Neural cell (in vitro differentiated cells): ENCODE data around the gene CD83. TPM values are rescaled to one million over a fixed set of nuclear protein-coding genes. Genes with fewer than 3 reads are reported as not detected.
"Not testable (repeated sequence)": the region's sequence is repeated elsewhere in the genome, so short reads cannot be mapped to it uniquely, and the experiment has no call there.

Experiments used
- H2AFZ ChIP-seq: fragments of 200-600, 300-800 bp; sonication (generic), shearing (Covaris generic); 2 replicates; pipeline ENCODE4 v1.6.0; 2014; ENCODE audit warnings: low read depth, mild to moderate bottlenecking, antibody characterized with exemption, low read length, moderate library complexity
- H3F3A ChIP-seq: fragments of 200-600 bp; shearing (Covaris generic); 2 replicates; pipeline ENCODE4 v1.6.1; 2016; ENCODE audit warnings: mild to moderate bottlenecking, moderate library complexity, mixed read lengths, antibody characterized with exemption, low read length; ENCODE audit not compliant: insufficient read depth, poor library complexity, severe bottlenecking
- H3K27ac ChIP-seq: fragments of 200-600, 300-800 bp; sonication (generic), shearing (Covaris generic); 2 replicates; pipeline ENCODE4 v1.5.1; 2014; ENCODE audit warnings: mild to moderate bottlenecking, low read length, moderate library complexity
- H3K27me3 ChIP-seq: fragments of 300-800, 200-600 bp; sonication (generic), shearing (Covaris generic); 2 replicates; pipeline ENCODE4 v1.6.0; 2014; ENCODE audit warnings: mild to moderate bottlenecking, low read depth, low read length, moderate library complexity; ENCODE audit not compliant: insufficient read depth
- H3K36me3 ChIP-seq: fragments of 300-800, 200-600 bp; sonication (generic), shearing (Covaris generic); 2 replicates; pipeline ENCODE4 v1.5.1; 2014; ENCODE audit warnings: mild to moderate bottlenecking, antibody characterized with exemption, low read length, moderate library complexity; ENCODE audit not compliant: insufficient read depth
- H3K4me2 ChIP-seq: fragments of 300-800, 200-600 bp; sonication (generic), shearing (Covaris generic); 2 replicates; pipeline ENCODE4 v1.6.0; 2014; ENCODE audit warnings: mild to moderate bottlenecking, low read length
- H3K4me3 ChIP-seq: fragments of 300-800, 200-600 bp; sonication (generic), shearing (Covaris generic); 2 replicates; pipeline ENCODE4 v1.5.1; 2014; ENCODE audit warnings: mild to moderate bottlenecking, low read length, moderate library complexity
- H3K79me2 ChIP-seq: fragments of 200-600 bp; shearing (Covaris generic); replicated peaks from 2 replicates; pipeline ENCODE4 v1.6.0; 2014; ENCODE audit warnings: mild to moderate bottlenecking, low read length, moderate library complexity; ENCODE audit not compliant: insufficient read depth
- H3K9ac ChIP-seq: fragments of 300-800, 200-600 bp; sonication (generic), shearing (Covaris generic); 2 replicates; pipeline ENCODE4 v1.6.1; 2016; ENCODE audit warnings: mild to moderate bottlenecking, low read length, mixed read lengths
- H3K9me2 ChIP-seq: fragments of 200-600 bp; shearing (Covaris generic); 2 replicates; pipeline ENCODE4 v1.6.1; 2016; ENCODE audit warnings: mild to moderate bottlenecking, low read length, mixed read lengths; ENCODE audit not compliant: insufficient read depth
- H3K9me3 ChIP-seq: fragments of 200-600, 300-800 bp; sonication (generic), shearing (Covaris generic); 2 replicates; pipeline ENCODE4 v1.6.1; 2016; ENCODE audit warnings: mild to moderate bottlenecking, mixed run types, low read length, moderate library complexity, mixed read lengths
- H4K20me1 ChIP-seq: fragments of 200-600 bp; shearing (Covaris generic); 2 replicates; pipeline ENCODE4 v1.6.1; 2016; ENCODE audit warnings: mild to moderate bottlenecking, mixed run types; ENCODE audit not compliant: insufficient read depth
- EP300 ChIP-seq: fragments of 450-650 bp; conservative IDR thresholded peaks from 2 replicates; pipeline ENCODE4 v1.6.1; 2014; ENCODE audit warnings: antibody characterized with exemption, mild to moderate bottlenecking, moderate library complexity; ENCODE audit not compliant: poor library complexity, severe bottlenecking
- EZH2 ChIP-seq: fragments of 200-600, 300-800 bp; shearing (Covaris generic), sonication (generic); IDR thresholded peaks from 2 replicates; pipeline ENCODE4 v1.6.1; 2014; ENCODE audit warnings: antibody characterized with exemption, low read length, borderline replicate concordance, mild to moderate bottlenecking; ENCODE audit not compliant: insufficient read depth, poor library complexity, severe bottlenecking
- MXI1 ChIP-seq: fragments of 450-650 bp; conservative IDR thresholded peaks from 2 replicates; pipeline ENCODE4 v1.6.1; 2014; ENCODE audit warnings: antibody characterized with exemption, mild to moderate bottlenecking; ENCODE audit not compliant: poor library complexity, severe bottlenecking
- POLR2AphosphoS5 ChIP-seq: IDR thresholded peaks from 2 replicates; pipeline ENCODE4 v1.6.1; 2012
- RAD21 ChIP-seq: fragments of 450-650 bp; conservative IDR thresholded peaks from 2 replicates; pipeline ENCODE4 v1.6.1; 2014; ENCODE audit warnings: antibody characterized with exemption, mild to moderate bottlenecking, moderate library complexity
- SMC3 ChIP-seq: fragments of 450-650 bp; conservative IDR thresholded peaks from 2 replicates; pipeline ENCODE4 v1.6.1; 2014; ENCODE audit warnings: antibody characterized with exemption, mild to moderate bottlenecking, moderate library complexity; ENCODE audit not compliant: poor library complexity
- TAF1 ChIP-seq: IDR thresholded peaks from 2 replicates; pipeline ENCODE4 v1.6.1; 2012; ENCODE audit warnings: low read depth
- polyA plus RNA-seq: library from polyadenylated mRNA; depleted of rRNA; stranded (reverse); fragments of >200 nt; gene quantifications from 2 replicates; pipeline ENCODE4 v1.2.3, GENCODE V29; 2014
- TF ChIP-seq, protein P1 (sequence below): IDR thresholded peaks from 2 replicates; pipeline ENCODE4 v1.6.1; 2012; ENCODE audit warnings: borderline replicate concordance
- TF ChIP-seq, protein P2 (sequence below): fragments of 450-650 bp; IDR thresholded peaks from 2 replicates; pipeline ENCODE4 v1.5.1; 2014; ENCODE audit warnings: antibody characterized with exemption, mild to moderate bottlenecking, moderate library complexity; ENCODE audit not compliant: poor library complexity, severe bottlenecking

CD83 gene
- polyA plus RNA-seq, 1 donor from 2014 or later: 17.0 TPM

DNA sequence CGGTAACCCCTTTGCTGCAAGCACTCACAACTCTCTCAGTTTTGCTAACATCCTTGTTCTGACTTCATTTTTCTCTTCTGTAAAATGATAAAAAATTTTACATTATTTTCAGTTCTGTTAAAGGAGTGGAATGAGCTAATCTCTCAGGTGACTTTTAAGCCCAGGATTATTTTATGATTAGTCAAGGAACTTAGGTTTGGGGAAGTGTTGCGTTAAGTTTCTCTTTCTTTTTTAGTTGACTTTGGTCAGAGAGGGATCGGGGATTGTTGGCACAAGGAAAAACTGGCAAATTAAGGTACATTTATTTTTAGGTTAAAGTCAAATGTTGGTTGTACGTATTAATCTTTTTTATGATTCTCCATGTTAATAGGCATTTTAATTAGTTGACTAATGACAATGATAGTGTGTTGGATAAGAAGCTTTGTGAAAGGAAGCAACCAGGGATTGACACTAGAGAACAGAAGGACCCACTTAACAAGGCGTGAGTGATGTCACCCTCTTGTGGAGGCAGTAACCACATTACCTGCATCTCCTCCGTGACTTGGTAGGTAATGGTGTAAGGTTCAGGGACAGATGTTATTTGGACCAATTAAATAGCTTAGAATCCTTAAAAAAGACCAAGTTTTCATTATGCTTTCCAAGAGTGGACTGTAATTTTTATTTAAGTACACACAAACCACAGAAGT is 31.6 kb downstream of the CD83 start:
- H3K79me2 ChIP-seq: no peaks in the 10 kb centered on the region
- H3K9me2 ChIP-seq: no peaks in the 10 kb centered on the region
- no peak overlapping the region for H3K4me3 ChIP-seq
- H3K27ac ChIP-seq: no peak overlapping the region
- H3K36me3 ChIP-seq: no peaks in the 10 kb centered on the region
- no peak overlapping the region for H3K4me2 ChIP-seq
- H4K20me1 ChIP-seq: no peaks in the 10 kb centered on the region
- no peaks in the 10 kb centered on the region for H3K9me3 ChIP-seq
- TF ChIP-seq, protein P1, sequence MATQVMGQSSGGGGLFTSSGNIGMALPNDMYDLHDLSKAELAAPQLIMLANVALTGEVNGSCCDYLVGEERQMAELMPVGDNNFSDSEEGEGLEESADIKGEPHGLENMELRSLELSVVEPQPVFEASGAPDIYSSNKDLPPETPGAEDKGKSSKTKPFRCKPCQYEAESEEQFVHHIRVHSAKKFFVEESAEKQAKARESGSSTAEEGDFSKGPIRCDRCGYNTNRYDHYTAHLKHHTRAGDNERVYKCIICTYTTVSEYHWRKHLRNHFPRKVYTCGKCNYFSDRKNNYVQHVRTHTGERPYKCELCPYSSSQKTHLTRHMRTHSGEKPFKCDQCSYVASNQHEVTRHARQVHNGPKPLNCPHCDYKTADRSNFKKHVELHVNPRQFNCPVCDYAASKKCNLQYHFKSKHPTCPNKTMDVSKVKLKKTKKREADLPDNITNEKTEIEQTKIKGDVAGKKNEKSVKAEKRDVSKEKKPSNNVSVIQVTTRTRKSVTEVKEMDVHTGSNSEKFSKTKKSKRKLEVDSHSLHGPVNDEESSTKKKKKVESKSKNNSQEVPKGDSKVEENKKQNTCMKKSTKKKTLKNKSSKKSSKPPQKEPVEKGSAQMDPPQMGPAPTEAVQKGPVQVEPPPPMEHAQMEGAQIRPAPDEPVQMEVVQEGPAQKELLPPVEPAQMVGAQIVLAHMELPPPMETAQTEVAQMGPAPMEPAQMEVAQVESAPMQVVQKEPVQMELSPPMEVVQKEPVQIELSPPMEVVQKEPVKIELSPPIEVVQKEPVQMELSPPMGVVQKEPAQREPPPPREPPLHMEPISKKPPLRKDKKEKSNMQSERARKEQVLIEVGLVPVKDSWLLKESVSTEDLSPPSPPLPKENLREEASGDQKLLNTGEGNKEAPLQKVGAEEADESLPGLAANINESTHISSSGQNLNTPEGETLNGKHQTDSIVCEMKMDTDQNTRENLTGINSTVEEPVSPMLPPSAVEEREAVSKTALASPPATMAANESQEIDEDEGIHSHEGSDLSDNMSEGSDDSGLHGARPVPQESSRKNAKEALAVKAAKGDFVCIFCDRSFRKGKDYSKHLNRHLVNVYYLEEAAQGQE: no peak
- no peak for TF ChIP-seq RAD21
- no peak for TF ChIP-seq EP300
- TF ChIP-seq POLR2AphosphoS5: no peak
- TF ChIP-seq EZH2: no peak
- no peak for TF ChIP-seq SMC3
- TF ChIP-seq MXI1: no peak
- TF ChIP-seq TAF1: no peak
- TF ChIP-seq, protein P2, sequence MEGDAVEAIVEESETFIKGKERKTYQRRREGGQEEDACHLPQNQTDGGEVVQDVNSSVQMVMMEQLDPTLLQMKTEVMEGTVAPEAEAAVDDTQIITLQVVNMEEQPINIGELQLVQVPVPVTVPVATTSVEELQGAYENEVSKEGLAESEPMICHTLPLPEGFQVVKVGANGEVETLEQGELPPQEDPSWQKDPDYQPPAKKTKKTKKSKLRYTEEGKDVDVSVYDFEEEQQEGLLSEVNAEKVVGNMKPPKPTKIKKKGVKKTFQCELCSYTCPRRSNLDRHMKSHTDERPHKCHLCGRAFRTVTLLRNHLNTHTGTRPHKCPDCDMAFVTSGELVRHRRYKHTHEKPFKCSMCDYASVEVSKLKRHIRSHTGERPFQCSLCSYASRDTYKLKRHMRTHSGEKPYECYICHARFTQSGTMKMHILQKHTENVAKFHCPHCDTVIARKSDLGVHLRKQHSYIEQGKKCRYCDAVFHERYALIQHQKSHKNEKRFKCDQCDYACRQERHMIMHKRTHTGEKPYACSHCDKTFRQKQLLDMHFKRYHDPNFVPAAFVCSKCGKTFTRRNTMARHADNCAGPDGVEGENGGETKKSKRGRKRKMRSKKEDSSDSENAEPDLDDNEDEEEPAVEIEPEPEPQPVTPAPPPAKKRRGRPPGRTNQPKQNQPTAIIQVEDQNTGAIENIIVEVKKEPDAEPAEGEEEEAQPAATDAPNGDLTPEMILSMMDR: no peak
- no peak overlapping the region for H3K9ac ChIP-seq
- no peaks in the 10 kb centered on the region for H3F3A ChIP-seq
- no peaks in the 10 kb centered on the region for H3K27me3 ChIP-seq
- H2AFZ ChIP-seq: no peak overlapping the region

DNA sequence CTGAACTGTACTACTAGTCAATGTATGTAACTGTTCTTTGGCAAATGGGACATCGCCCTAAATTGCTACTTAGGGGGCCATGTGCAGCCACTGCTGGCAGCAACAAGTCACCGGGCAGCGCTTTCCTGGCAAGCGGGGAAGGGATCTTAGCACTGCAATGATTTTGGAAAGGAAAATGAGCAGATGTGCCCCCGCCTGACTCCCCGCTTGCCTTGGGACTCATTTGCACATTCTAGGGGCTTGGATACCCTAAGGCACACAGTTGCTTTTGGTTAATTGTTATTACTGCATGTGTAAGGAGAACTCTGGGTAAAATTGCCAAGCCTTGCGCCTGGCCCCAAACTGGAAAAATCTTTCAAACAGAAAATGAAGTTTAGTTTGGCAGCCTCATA is 32.2 kb downstream of the CD83 start:
- Histone ChIP-seq H3F3A (no peaks in the 10 kb centered on the region), H3K9me2 (no peaks in the 10 kb centered on the region), H3K79me2 (no peaks in the 10 kb centered on the region), H2AFZ (no peak overlapping the region), H3K36me3 (no peaks in the 10 kb centered on the region), H3K4me3 (no peak overlapping the region), H3K9me3 (no peaks in the 10 kb centered on the region), H4K20me1 (no peaks in the 10 kb centered on the region), H3K27ac (no peak overlapping the region), H3K4me2 (no peak overlapping the region), H3K27me3 (no peaks in the 10 kb centered on the region), H3K9ac (no peak overlapping the region)
- TF ChIP-seq POLR2AphosphoS5 (no peak), MXI1 (no peak), RAD21 (no peak), TAF1 (no peak), EP300 (no peak), SMC3 (no peak), EZH2 (no peak)
- TF ChIP-seq, protein P2: no peak
- TF ChIP-seq, protein P1: no peak

DNA sequence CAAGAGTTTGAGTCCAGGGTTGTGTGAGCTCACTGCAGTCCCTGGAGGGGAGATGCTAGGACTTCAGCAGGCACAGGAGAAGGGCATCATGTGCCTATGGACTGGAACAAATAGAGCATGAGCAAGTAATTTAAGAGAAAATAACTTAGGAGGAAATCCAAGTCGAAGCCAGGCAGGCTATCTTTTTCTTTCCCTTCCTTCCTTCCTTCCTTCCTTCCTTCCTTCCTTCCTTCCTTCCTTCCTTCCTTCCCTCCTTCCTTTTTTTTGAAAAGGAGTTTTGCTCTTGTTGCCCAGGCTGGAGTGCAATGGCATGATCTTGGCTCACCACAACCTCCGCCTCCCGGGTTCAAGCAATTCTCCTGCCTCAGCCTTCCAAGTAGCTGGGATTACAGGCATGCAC is 33.7 kb downstream of the CD83 start:
- not testable (repeated sequence) for H3K4me3 ChIP-seq, H3K9me2 ChIP-seq, H3K36me3 ChIP-seq, H3K79me2 ChIP-seq, H2AFZ ChIP-seq, H3K27me3 ChIP-seq, H3F3A ChIP-seq, H3K4me2 ChIP-seq, H3K9ac ChIP-seq, H4K20me1 ChIP-seq, H3K9me3 ChIP-seq, H3K27ac ChIP-seq
